MCF 10A (cell line): ENCODE measurements around the gene ABHD5. TPM values are rescaled to one million over a fixed set of nuclear protein-coding genes. Genes with fewer than 3 reads are reported as not detected.

Experiments used
- BruUV-seq: library from RNA; stranded (reverse); fragments of 400-500 nt; replicated peaks from 2 replicates; lab custom pipeline; 2021; lab: Mats Ljungman, UMichigan
- CTCF ChIA-PET: fragments of 300-600 bp; sonication (Branson Sonifier 250); formaldehyde crosslinking; extraction: SDS; loops from one replicate; lab custom pipeline; 2021; ENCODE audit warnings: antibody characterized with exemption, inconsistent platforms; lab: Yijun Ruan, JAX
- POLR2A ChIA-PET: fragments of 300-600, 350-650 bp; sonication (Branson Sonifier 250); formaldehyde crosslinking; extraction: SDS; loops from one replicate; lab custom pipeline; 2020; ENCODE audit warnings: antibody characterized with exemption, inconsistent platforms; lab: Yijun Ruan, JAX
- DNase-seq: peaks from one replicate; pipeline ENCODE4 v3.0.0-alpha.2; 2018; ENCODE audit not compliant: unreplicated experiment
- H3K27ac Mint-ChIP-seq: one replicate; pipeline ENCODE4 v1.8.0; 2022; ENCODE audit warnings: mild to moderate bottlenecking, low read depth, mixed read lengths; ENCODE audit not compliant: unreplicated experiment
- H3K27me3 Mint-ChIP-seq: one replicate; pipeline ENCODE4 v1.8.0; 2022; ENCODE audit warnings: mixed read lengths; ENCODE audit not compliant: insufficient read depth, unreplicated experiment
- H3K36me3 Mint-ChIP-seq: one replicate; pipeline ENCODE4 v1.8.0; 2022; ENCODE audit warnings: mild to moderate bottlenecking, moderate library complexity, mixed read lengths; ENCODE audit not compliant: insufficient read depth, unreplicated experiment
- H3K4me1 Mint-ChIP-seq: one replicate; pipeline ENCODE4 v1.8.0; 2022; ENCODE audit warnings: mixed read lengths; ENCODE audit not compliant: insufficient read depth, unreplicated experiment
- H3K4me3 Mint-ChIP-seq: one replicate; pipeline ENCODE4 v1.8.0; 2022; ENCODE audit warnings: mild to moderate bottlenecking, moderate library complexity, mixed read lengths; ENCODE audit not compliant: unreplicated experiment
- H3K9me3 Mint-ChIP-seq: one replicate; pipeline ENCODE4 v1.8.0; 2022; ENCODE audit warnings: mixed read lengths; ENCODE audit not compliant: unreplicated experiment
- intact Hi-C: fragments of 100-400 bp; cut with micrococcal nuclease; formaldehyde crosslinking; loops from 2 replicates; pipeline ENCODE4 v1.14.1; 2022
- total RNA-seq: library from RNA; stranded (reverse); gene quantifications from 2 replicates; pipeline ENCODE4 v1.2.3, GENCODE V29; 2022
- TF ChIP-seq, protein P1 (sequence below): fragments of 200-600 bp; IDR thresholded peaks from one replicate; pipeline ENCODE4 v1.8.0; 2022; ENCODE audit warnings: antibody characterized with exemption, mild to moderate bottlenecking; ENCODE audit not compliant: unreplicated experiment

Gene ABHD5
- total RNA-seq, 1 experiment from 2014 or later = 32.6 TPM

DNA sequence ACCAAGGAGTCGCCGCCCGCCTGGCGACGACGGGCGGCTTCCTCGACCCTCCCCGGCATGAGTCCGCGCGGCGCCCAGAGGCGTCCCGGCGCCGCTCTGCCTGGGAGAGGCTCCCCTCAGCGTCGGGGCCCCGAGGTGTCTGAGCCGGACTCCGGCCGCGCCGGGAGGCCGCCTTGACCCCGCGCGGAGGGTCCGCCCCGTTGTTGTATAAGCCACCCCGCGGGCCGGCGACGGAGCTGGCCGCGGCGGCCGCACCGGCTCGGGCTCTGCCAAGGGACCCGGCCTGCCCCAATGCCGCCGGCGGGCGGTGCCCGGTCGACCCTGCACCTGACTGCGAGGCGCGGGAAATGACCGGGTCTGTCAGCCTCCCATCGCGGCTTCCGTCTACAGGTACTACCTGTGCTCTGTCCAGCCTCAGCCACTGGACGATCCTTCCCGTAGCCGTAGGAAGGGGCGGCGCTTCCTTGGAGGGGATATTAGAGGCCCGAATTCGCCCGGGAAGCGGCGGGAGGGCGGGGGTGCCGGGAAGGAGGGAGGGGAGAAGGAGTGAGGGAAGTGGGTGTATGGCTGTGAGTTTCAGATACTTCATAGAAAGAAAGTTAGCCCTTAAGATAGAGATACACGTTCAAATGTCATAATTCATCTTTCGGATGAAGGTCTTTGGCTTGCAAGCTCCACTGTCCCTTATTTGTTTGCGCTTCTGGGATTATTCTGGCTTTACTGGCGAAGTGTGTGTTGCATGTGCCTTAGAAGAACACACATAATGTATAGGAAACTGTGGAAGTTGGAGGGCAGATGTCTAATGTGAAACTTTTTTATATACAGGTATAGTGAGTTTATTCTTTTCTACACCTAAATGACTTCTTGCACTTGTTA, 620 bp downstream of the ABHD5 start:
- Mint-ChIP-seq H3K9me3 (no peaks in the 10 kb centered on the region), H3K27ac (peak overlapping the region; percentile 88), H3K36me3 (no peaks in the 10 kb centered on the region), H3K4me3 (peak overlapping the region; percentile 90), H3K27me3 (no peaks in the 10 kb centered on the region), H3K4me1 (peaks cover 49% of the 10 kb centered on the region)
- CTCF ChIA-PET = interaction anchor here (0.7 kb wide), 1 partner anchor 132 kb away, joined by 3 read pairs; no protein-coding TSS in a partner anchor
- POLR2A ChIA-PET = interaction anchor here (0.7 to 14.1 kb wide), 10 partner anchors 9 to 647 kb away, joined by 3 to 320 read pairs (median 5); partner anchors contain the start of gene ANO10
- TF ChIP-seq, protein P1, sequence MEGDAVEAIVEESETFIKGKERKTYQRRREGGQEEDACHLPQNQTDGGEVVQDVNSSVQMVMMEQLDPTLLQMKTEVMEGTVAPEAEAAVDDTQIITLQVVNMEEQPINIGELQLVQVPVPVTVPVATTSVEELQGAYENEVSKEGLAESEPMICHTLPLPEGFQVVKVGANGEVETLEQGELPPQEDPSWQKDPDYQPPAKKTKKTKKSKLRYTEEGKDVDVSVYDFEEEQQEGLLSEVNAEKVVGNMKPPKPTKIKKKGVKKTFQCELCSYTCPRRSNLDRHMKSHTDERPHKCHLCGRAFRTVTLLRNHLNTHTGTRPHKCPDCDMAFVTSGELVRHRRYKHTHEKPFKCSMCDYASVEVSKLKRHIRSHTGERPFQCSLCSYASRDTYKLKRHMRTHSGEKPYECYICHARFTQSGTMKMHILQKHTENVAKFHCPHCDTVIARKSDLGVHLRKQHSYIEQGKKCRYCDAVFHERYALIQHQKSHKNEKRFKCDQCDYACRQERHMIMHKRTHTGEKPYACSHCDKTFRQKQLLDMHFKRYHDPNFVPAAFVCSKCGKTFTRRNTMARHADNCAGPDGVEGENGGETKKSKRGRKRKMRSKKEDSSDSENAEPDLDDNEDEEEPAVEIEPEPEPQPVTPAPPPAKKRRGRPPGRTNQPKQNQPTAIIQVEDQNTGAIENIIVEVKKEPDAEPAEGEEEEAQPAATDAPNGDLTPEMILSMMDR = no peak
- no TSS peak for BruUV-seq
- DNase-seq = peak; percentile 82
- intact Hi-C loops = loop anchor here (1.0 to 10.0 kb wide), 4 partner anchors 17 to 506 kb away; partner anchors contain the start of gene ANO10

DNA sequence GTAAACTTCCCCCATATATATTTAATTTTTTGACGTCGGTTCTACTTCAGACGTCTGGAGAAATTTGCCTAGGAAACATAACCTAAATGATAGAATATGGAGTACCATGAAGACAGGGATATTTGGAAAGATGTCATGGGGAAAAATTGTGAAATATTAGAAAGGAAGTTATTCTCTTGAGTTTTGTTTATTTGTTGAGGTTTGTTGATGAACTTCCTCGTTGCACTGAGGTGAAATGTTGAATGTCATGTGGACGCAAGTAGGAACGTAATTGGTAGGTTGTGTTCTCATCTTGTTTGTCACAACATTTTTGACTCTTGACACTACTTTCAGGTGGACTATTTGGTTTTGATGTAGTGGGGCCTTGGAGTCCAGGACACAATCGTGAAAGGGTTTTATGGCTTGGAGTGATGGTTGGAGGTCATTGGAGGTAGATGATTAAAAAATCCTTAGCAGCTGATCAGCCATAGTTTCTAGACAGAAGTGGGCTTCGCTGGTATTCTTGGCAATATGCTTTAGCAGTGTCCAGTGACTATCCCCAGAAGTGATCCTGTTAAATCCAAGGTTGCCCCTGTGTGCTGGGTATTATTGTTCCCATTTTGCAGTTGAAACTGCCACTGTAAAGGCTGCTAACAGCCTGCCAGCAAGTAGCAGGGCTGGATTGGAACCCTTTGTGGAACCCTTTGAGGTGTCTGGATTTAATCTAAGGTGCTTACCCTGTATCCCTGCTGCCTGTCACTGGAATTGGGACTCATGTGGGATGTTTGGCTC, 1.5 kb downstream of the ABHD5 start:
- intact Hi-C loops = loop anchor here (5.0 to 10.0 kb wide), 2 partner anchors 163 to 505 kb away; no protein-coding TSS in a partner anchor
- TSS peak; percentile 60 for BruUV-seq
- no peaks in the 10 kb centered on the region for H3K9me3 Mint-ChIP-seq
- H3K27me3 Mint-ChIP-seq = no peaks in the 10 kb centered on the region
- TF ChIP-seq, protein P1 = no peak
- peak overlapping the region; percentile 90 for H3K4me3 Mint-ChIP-seq
- ChIA-PET CTCF (interaction anchor here (3.1 kb wide), 1 partner anchor 15 kb away, joined by 17 read pairs; no protein-coding TSS in a partner anchor), POLR2A (interaction anchor here (1.1 to 14.1 kb wide), 4 partner anchors 10 to 71 kb away, joined by 3 to 320 read pairs (median 30); partner anchors contain the start of gene ANO10)
- no peaks in the 10 kb centered on the region for H3K36me3 Mint-ChIP-seq
- H3K27ac Mint-ChIP-seq = peak overlapping the region; percentile 88
- peak; percentile 27 for DNase-seq
- H3K4me1 Mint-ChIP-seq = peaks cover 58% of the 10 kb centered on the region

- no peaks in the 10 kb centered on the region for H3K9me3 Mint-ChIP-seq
- ChIA-PET POLR2A (interaction anchor here (0.6 to 14.1 kb wide), 8 partner anchors 10 to 1047 kb away, joined by 3 to 320 read pairs (median 4); partner anchors contain the start of gene ANO10), CTCF (interaction anchor here (0.6 to 3.1 kb wide), 3 partner anchors 12 to 459 kb away, joined by 4 to 17 read pairs (median 9); no protein-coding TSS in a partner anchor)
- H3K4me3 Mint-ChIP-seq = peak overlapping the region; percentile 90
- peaks cover 63% of the 10 kb centered on the region for H3K4me1 Mint-ChIP-seq
- no peaks in the 10 kb centered on the region for H3K36me3 Mint-ChIP-seq
- intact Hi-C loops = loop anchor here (5.0 to 10.0 kb wide), 2 partner anchors 162 to 504 kb away; no protein-coding TSS in a partner anchor
- TF ChIP-seq, protein P1 = no peak
- H3K27me3 Mint-ChIP-seq = no peaks in the 10 kb centered on the region
- no TSS peak for BruUV-seq
- peak; percentile 30 for DNase-seq
- peak overlapping the region; percentile 88 for H3K27ac Mint-ChIP-seq
Measured at GRCh38 chr3:43692971-43693370, 2.2 kb downstream of the ABHD5 start.
